Spleen (tissue), 7 donors: ENCODE data around the gene SPTBN1.

Experiments
- CTCF ChIP-seq, 11 experiments: fragments of 200-600 bp in 7 of 11; fragments of 450-650 bp in 4 of 11; sonication (generic) in 4 of 11; IDR thresholded peaks in 8 of 11; conservative IDR thresholded peaks in 3 of 11; 1 replicate in 7 of 11; 2 replicates in 4 of 11; pipeline versions ENCODE4 v1.4.0 to v1.8.0; 2016 to 2021; ENCODE audit warnings: antibody characterized with exemption in 11 of 11, inconsistent platforms in 4 of 11, mild to moderate bottlenecking in 1 of 11
- POLR2AphosphoS5 ChIP-seq, 3 donors: sonication (generic); formaldehyde crosslinking; IDR thresholded peaks; one replicate each; pipeline ENCODE4 v1.5.1; 2017; ENCODE audit warnings: antibody characterized with exemption in 3 of 3
- donor health status: DM: no; HTN: no; CAD: no; lungs with moderate emphysema.
- donor health status: DM: no; HTN: no; CAD: no.
- donor health status: DM: no; HTN: no; CAD: no.

- TF ChIP-seq POLR2AphosphoS5 (IDR thresholded peaks at IDR 0.05) (no peak), CTCF (IDR thresholded peaks at IDR 0.05 in 8 of 11, conservative IDR thresholded peaks at IDR 0.05 in 3 of 11) (no peak)
Observed at GRCh38 chr2:54594048-54594447, 137.9 kb downstream of the SPTBN1 start.
